ENCODE results near the gene MLPH. TPM values are rescaled to one million over a fixed set of nuclear protein-coding genes. Genes with fewer than 3 reads are reported as not detected.

The MLPH gene
- total and polyA plus RNA-seq, 4 donors = 1.6 to 25.9 (median 22.3) TPM

GRCh38 chr2:237480988-237481525 lies 6.0 kb upstream of the MLPH start:
- no peaks in the 10 kb centered on the region for H3K27me3 ChIP-seq (ENCODE audit: control insufficient read depth in 4 of 4, insufficient read depth in 4 of 4, low read length in 3 of 4)
- 77% methylated on average over 3 of the region's 3 CpGs for WGBS
- DNase-seq (ENCODE audit: low spot score) = no peak

GRCh38 chr2:237482485-237482884 lies 4.6 kb upstream of the MLPH start:
- H3K4me1 ChIP-seq (ENCODE audit: control insufficient read depth in 4 of 4, insufficient read depth in 4 of 4, low read length in 3 of 4) = peaks cover 0 to 29% (median 17%) of the 10 kb centered on the region in 4 donors
- TF ChIP-seq ZBTB33 (IDR thresholded peaks at IDR 0.05) (peak; percentile 50), TAF1 (conservative IDR thresholded peaks at IDR 0.05) (no peak), SP1 (IDR thresholded peaks at IDR 0.05) (peak; percentile 43), EGR1 (IDR thresholded peaks at IDR 0.05; ENCODE audit: low read depth in 2 of 2) (no peak), YY1 (IDR thresholded peaks at IDR 0.05) (peak; percentile 50), RXRA (IDR thresholded peaks at IDR 0.05) (peak; percentile 55 to 72), REST (IDR thresholded peaks at IDR 0.05) (peak; percentile 73), RAD21 (IDR thresholded peaks at IDR 0.05) (no peak), FOXA2 (IDR thresholded peaks at IDR 0.05) (peak; percentile 20), GABPA (IDR thresholded peaks at IDR 0.05 in 1 of 2, conservative IDR thresholded peaks at IDR 0.05 in 1 of 2) (no peak), NR2F2 (IDR thresholded peaks at IDR 0.05) (no peak), MAX (IDR thresholded peaks at IDR 0.05) (no peak), JUND (IDR thresholded peaks at IDR 0.05) (no peak), CTCF (IDR thresholded peaks at IDR 0.05; ENCODE audit: low read depth, low read length, missing input control) (no peak), ATF3 (IDR thresholded peaks at IDR 0.05) (peak; percentile 48), HNF4A (conservative IDR thresholded peaks at IDR 0.05) (peak; percentile 34 to 65), FOXA1 (IDR thresholded peaks at IDR 0.05) (no peak), HNF4G (IDR thresholded peaks at IDR 0.05) (no peak)
- DNase-seq (ENCODE audit: low spot score) = peak; percentile 56
- peak overlapping the region; percentile 15 to 22 for H3K27ac ChIP-seq (ENCODE audit: low read depth in 1 of 2, low read length in 2 of 2)
- WGBS = 20% methylated on average over 6 of the region's 6 CpGs
- H3K36me3 ChIP-seq (ENCODE audit: control insufficient read depth in 4 of 4, insufficient read depth in 3 of 4, low read depth in 1 of 4, low read length in 3 of 4) = no peaks in the 10 kb centered on the region
- peak overlapping the region in 1 of 2 donors; percentile 47 for H3K9ac ChIP-seq (ENCODE audit: low read depth in 1 of 2, low read length in 2 of 2)
- no peaks in the 10 kb centered on the region for H3K9me3 ChIP-seq (ENCODE audit: control insufficient read depth in 4 of 4, low read length in 3 of 4)
- no peaks in the 10 kb centered on the region for H3K27me3 ChIP-seq (ENCODE audit: control insufficient read depth in 4 of 4, insufficient read depth in 4 of 4, low read length in 3 of 4)
- no peak overlapping the region for H3K4me3 ChIP-seq (ENCODE audit: low read depth in 1 of 3, low read length in 3 of 3)

More at GRCh38 chr2:237480988-237481525, 6.0 kb upstream of the MLPH start:
- Histone ChIP-seq H3K4me1 (ENCODE audit: control insufficient read depth in 4 of 4, insufficient read depth in 4 of 4, low read length in 3 of 4) (peaks cover 0 to 21% (median 11%) of the 10 kb centered on the region in 4 donors), H3K9ac (ENCODE audit: low read depth in 1 of 2, low read length in 2 of 2) (no peak overlapping the region), H3K9me3 (ENCODE audit: control insufficient read depth in 4 of 4, low read length in 3 of 4) (no peaks in the 10 kb centered on the region), H3K4me3 (ENCODE audit: low read depth in 1 of 3, low read length in 3 of 3) (no peak overlapping the region), H3K27ac (ENCODE audit: low read depth in 1 of 2, low read length in 2 of 2) (no peak overlapping the region), H3K36me3 (ENCODE audit: control insufficient read depth in 4 of 4, insufficient read depth in 3 of 4, low read depth in 1 of 4, low read length in 3 of 4) (no peaks in the 10 kb centered on the region)
- no peak for TF ChIP-seq YY1 (IDR thresholded peaks at IDR 0.05)
- TF ChIP-seq HNF4A (conservative IDR thresholded peaks at IDR 0.05) = no peak
- TF ChIP-seq EGR1 (IDR thresholded peaks at IDR 0.05; ENCODE audit: low read depth in 2 of 2) = no peak
- no peak for TF ChIP-seq HNF4G (IDR thresholded peaks at IDR 0.05)
- no peak for TF ChIP-seq RXRA (IDR thresholded peaks at IDR 0.05)
- no peak for TF ChIP-seq NR2F2 (IDR thresholded peaks at IDR 0.05)
- no peak for TF ChIP-seq CTCF (IDR thresholded peaks at IDR 0.05; ENCODE audit: low read depth, low read length, missing input control)
- TF ChIP-seq GABPA (IDR thresholded peaks at IDR 0.05 in 1 of 2, conservative IDR thresholded peaks at IDR 0.05 in 1 of 2) = no peak
